NCI-H1436 treated with DMSO at 0.1 percent for 48 hours (cell line): ENCODE data around the gene LOXL4.
"Not testable (repeated sequence)": the region's sequence is repeated elsewhere in the genome, so short reads cannot be mapped to it uniquely, and the experiment has no call there.

Experiments
- DNase-seq: peaks from one replicate; lab custom pipeline; 2025; lab: John Stamatoyannopoulos, UW

LOXL4 gene

DNA sequence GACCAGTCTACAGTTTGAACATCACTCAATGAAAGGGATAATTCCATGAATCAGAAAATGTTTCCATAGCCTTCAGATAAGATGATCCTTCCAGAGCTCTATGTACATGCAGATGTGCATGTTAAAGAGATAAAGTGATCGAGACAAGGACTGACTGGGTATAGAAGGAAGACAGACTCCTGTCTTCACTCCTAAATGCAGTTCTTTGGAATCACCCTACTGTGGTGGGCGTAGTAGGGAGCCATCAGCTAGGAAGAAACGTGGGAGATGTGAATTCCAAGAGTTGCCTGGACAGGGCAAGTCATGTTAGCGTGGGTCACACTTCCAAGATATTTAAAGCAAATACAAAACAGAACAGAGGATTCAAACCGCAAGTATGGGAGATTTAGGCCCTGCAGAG is 23.9 kb downstream of the LOXL4 start:
- DNase-seq: no peak

DNA sequence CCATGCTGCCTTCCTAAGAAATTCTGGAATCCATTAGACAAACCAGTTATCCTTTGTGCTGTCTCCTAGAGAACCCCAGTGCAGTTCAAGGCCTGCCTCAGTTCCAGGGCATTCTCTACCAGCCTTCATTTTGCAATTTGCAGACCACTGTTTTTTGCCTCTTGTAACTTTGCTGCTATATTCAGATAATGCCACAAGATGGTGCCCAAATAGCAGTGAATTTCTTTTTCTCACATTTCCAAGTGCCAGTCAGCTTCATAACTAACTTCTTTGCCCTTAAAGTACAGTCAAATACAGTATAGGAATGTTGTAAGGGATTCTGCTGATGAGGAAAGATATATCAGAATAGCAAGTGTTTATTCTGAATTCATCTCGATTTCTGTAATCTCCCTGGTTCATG is 25.2 kb downstream of the LOXL4 start:
- DNase-seq: no peak

DNA sequence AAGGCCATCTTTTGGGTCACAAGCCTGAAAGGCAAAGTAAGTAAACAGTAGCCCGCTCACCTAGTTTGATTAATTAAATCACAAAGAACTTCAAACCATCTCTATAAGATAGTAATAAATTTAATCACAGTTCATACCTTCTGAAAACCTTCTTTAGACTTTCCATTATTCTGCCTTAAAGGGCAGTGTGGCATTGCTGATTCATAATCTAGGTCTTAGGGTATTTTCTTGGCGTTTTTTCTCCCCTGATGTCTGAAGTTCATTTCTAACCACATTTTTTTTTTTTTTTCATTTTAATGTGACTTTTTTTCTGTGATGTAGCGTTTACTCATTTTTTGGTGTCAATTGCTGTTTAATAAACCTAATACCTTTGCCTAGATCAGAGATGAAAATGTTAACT is 27.5 kb downstream of the LOXL4 start:
- no peak for DNase-seq

DNA sequence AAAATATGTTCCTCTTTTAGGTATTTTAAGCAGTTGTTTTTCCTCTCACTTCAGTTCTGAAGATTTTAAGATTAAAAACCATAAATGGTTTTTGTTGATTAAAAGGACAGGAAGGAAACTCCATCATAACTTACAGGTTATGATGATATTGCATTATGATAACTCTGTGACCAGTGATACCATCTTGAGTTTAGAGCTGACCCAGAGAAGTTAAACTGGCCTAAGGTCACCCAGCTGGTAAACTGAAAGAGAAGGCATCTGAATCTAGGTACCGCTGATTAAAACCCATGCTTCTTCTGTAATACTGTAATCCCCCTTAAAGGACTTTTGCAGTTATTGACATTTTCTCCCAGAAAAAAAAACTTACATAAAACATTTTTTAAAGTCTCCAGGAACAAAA is 29.6 kb downstream of the LOXL4 start:
- no peak for DNase-seq

DNA sequence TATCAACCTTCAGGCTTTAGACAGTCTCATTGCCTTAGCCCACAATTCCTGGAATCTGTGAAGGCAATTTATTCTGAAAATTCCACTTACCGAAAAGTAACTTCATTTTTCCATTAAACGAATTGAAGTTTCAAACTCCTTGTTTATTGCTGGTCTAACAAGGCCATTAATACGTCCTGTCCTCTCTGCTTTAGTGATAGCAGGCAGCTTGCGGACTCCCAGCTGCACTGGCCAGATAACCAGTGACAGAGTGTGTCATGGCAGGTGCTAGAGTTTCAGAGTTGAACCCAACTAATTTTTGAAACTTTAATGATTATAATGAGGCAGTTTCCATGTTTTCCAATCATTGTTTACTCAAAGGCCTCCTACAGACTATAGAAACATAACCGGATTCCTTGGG is 31.1 kb downstream of the LOXL4 start:
- DNase-seq: no peak

DNA sequence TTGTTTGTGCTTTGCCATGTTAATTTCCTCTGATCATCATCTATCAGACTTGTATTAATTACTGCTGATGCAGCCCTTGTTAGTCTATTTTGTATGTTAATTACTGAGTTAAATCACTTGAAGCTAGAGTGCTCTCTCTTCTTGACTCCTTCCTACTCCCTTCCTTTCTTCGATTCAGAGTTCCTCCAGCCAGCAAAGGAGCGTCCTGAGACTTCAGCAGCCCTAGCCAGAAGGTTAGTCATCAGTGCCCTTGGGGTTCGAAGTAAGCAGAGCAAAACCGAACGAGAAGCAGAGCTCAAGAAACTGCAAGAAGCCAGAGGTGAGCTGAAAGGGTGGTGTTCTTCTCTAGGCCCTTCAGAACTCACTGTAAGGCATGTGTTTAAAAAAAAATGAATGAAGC is 32.1 kb downstream of the LOXL4 start:
- DNase-seq: no peak

DNA sequence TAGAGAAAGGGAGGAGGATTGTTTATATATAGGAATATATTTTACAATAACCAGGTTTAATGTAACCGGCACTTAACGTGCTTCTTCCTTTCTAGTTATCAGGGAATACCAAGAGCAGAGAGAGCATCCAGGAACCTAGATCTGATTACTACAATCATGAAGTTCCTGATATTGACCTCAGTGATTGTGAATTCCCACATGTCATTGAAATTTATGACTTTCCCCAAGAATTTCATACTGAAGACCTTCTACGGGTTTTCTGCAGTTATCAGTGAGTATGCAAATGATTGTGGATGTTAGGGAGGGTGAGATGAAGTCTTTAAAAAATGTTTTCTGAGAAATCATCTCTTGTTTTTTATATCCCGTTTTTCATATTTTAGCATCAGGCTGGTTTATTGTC is 36.6 kb downstream of the LOXL4 start:
- no peak for DNase-seq

DNA sequence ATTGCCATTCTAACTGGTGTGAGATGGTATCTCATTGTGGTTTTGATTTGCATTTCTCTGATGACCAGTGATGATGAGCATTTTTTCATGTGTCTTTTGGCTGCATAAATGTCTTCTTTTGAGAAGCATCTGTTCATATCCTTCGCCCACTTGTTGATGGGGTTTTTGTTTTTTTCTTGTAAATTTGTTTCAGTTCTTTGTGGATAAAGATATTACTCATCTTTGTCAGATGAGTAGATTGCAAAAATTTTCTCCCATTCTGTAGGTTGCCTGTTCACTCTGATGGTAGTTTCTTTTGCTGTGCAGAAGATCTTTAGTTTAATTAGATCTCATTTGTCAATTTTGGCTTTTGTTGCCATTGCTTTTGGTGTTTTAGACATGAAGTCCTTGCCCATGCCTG is 39.7 kb downstream of the LOXL4 start:
- DNase-seq: not testable (repeated sequence)

DNA sequence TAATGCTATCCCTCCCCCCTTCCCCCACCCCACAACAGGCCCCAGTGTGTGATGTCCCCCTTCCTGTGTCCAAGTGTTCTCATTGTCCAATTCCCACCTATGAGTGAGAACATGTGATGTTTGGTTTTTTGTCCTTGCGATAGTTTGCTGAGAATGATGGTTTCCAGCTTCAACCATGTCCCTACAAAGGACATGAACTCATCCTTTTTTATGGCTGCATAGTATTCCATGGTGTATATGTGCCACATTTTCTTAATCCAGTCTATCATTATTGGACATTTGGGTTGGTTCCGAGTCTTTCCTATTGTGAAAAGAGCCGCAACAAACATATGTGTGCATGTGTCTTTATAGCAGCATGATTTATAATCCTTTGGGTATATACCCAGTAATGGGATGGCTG is 40.3 kb downstream of the LOXL4 start:
- not testable (repeated sequence) for DNase-seq

DNA sequence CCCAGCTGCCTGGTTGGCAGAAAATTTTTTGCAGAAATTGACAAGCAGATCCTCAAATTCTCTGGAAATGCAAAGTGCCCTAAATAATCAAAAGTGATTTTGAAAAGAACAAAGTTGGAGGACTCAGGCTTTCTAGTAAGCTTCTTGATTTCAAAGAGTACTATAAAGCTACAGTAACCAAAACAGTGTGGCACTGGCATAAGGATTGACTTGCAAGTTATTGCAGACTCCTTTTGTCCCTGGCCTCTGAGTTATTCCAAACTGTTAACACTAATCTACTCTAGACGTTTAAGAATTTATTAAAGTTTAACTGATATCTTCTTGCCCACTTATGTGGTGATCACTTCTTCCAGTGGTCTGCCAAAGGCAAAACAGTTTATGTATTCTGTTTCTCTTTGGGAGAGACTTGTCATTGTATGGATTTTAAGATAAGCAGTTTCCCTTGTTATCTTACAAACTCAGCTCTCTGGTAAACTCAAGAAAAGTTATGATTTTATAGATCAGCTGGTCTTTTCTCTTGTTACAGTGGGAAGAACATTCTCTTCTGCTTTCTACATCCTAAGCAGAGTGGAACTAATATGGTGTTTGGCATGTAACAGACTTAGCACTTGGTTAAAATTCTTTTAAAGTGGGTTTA is 41.4 kb downstream of the LOXL4 start:
- no peak for DNase-seq

DNA sequence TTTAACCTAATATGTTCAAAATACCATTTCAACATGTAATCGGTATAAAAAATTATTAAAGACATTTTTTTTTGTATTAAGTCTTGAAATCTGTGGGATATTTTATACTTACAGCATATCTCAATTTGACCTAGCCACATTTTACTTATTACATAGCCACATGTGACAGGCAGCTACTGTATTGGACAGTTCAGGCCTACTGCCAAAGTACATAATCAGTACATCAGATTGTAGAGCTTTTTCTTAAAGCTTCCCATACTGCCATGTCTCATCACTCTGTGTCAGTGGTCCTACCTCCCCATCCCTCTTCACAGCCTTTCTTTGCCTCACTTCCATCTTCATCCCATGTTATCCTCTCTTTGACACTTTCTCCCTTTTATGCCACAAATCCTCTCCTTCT is 43.0 kb downstream of the LOXL4 start:
- no peak for DNase-seq

DNA sequence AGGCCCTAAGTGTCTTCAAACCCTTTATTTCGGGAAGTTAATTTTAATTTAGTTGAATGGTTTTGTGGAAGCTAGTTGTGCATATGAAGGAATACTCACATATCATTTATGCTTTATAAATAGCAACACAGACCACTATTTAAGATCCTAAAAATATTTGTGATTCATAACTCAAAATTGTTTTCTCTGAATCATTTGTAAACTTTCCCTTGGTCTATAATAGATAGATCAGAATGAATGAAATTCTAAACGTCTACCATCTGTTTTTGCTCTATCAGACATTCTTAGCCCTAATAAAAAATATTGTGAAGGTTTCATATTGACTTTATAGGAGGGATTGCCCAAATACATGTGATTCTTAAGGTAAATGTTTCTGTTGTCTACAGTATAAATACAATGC is 43.5 kb downstream of the LOXL4 start:
- DNase-seq: no peak

DNA sequence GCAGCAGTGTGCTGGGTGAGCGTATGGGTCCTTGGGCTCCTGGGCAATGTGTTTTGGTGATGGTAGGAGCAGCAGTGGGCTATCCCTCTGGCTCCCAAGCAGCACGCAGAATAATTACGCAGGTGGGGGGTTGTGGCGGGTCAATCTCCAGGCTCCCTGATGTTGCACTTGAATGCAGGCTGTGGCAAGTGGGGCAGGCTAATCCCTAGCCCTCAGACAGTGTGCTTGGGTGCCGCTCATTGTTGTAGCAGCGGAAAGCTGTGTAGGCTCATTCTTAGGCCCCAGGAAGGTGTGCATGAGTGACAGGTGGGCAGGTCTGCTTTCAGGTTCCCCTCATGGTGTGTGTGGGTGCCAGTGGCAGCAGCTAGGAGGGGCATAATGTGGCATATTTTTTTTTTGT is 44.1 kb downstream of the LOXL4 start:
- no peak for DNase-seq

DNA sequence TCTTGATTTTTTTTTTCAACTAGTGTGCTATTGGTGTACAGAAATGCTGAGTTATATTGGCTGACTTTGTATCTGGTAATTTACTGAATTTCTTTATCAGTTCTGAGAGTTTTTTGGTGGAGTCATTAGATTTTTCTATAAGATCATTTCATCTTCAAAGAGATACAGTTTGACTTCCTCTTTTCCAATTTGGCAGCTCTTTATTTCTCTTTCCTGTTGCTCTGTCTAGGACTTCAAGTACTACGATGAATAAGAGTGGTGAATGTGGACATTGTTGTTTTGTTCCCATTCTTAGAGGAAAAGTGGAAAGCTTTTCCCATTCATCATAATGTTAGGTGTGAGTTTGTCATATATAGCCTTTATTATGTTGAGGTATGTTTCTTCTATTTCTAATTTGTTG is 50.2 kb downstream of the LOXL4 start:
- no peak for DNase-seq

DNA sequence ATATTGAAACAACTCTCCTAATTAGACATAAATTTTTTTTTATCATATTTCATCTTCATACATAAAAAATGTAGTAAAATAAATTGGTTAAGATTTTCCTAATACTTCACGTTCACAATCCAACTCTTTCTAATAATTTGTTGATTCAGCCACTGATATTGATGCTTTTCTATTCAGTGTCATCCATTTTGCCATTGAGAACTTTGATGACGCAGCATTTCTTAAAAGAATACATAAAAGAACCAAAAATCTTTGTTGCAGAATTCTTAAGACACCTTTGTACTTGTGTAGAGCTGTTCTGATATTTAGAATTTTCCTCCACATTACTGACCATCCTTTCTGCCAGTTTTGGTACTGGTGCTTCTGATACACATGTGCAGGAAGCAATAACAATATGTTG is 52.6 kb downstream of the LOXL4 start:
- no peak for DNase-seq

DNA sequence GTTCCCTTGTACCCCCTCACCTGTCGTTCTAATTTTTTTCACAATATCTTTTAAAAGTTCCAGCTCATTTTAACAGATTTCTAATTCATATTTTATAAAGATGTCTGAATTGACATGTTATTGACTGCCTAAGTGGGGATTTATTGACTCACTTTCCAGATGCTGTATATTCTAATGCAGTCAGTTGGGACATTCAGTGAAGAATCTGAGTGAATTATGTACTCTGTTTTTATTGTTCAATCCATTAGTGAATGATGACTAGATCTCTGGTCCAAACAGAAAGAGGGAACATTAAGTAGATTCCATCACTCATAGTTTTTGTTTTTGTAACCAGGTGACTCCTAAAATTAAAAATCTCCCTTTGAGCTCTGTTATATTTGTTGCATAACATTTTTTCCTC is 54.3 kb downstream of the LOXL4 start:
- DNase-seq: no peak

DNA sequence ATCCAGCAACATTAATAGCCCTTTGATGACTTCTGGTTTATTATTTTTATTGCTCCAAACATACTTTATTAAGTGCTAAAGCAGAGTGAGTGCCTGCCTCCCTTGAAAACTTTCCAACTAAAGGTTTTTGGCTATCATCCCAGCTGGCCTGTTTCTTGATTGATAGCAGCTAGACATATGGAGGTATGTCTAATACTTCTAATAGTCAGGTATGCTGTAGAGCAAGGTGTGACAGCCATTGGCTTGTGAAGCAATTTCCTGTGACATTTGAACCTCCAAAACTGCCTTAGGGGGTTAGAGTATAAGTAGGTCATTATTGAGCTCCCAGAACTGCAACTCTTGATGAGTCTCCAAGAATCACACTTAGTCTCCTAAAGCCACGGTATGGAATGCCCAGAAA is 55.8 kb downstream of the LOXL4 start:
- DNase-seq: no peak

DNA sequence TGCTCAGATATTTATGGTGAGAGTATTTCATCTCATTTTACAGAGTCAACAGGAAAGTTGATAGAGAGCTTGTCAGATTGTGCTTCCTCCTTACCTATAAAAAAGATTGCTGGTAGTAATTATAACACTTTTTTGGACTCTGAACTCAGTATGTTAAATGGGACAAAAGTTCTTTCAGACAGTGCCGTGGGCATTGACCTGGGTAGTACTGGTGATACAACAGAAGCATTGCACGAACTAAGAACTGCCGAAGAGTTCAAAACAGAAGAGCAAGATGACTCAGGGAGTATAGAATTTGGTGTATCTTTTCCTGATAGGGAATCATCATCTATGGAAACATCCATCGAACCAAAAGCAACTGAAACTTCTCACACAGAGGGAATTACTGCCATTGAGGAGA is 58.6 kb downstream of the LOXL4 start:
- no peak for DNase-seq

DNA sequence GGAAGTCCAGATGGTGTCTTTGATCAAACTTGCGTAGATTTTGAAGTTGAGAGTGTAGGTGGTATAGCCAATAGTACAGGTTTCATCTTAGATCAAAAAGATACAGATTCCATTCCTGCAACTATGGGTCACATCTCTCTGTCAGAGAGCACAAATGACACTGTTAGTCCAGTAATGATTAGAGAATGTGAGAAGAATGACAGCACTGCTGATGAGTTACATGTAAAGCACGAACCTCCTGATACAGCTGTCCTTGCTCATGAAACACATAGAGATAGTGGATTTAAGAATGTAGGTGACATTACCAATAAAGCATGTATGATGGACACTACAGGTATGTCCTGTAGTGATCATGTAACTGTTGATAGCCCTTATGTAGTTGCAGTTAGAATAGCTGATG is 59.1 kb downstream of the LOXL4 start:
- DNase-seq: no peak

DNA sequence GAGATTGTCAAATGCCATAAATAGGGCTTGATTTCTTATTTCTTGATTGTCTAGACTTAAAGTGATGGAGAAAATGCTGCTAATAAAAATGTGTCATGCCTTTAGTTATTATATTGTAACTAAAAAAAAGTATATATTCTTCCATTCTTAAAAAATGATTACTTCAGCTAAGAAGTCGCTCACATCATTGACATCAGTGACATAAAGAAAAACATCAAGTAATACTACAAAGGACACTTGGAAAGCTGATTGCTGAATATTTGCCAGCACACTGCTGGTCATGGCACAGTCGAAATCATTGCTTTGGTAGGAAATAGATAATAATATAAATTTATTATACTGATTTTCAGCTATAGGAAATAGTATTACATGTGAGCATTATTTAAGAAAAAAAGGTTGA is 62.6 kb downstream of the LOXL4 start:
- DNase-seq: no peak

DNA sequence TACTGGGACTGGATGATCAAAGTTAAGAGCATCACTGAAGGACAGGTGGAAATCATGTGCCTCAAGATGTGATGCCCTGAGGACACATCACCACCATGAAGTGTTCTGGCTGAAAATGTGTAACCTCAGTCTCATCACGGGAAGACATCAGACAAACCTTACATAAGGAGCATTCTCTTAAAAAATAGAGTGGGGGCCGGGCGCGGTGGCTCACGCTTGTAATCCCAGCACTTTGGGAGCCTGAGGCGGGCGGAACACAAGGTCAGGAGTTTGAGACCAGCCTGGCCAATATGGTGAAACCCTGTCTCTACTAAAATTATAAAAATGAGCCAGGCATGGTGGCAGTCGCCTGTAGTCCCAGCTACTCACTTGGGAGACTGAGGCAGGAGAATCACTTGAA is 65.6 kb downstream of the LOXL4 start:
- no peak for DNase-seq

DNA sequence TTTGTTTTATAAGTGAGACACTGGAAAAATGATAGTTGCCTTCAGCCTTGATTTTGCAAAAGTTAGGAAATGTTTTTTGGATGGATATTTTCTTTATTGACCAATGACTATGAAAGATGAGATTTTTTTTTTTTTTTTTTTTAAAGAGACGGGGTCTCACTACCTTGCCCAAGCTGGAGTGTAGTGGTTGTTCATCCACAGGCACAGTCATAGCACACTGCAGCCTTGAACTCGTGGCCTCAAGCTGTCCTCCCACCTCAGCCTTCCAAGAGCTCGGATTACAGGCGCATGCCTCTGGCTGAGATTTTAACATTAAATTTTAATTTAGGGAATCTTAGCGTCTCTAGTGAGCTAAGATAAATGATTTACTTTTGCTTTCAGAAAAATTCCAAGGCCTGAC is 66.2 kb downstream of the LOXL4 start:
- DNase-seq: no peak
